ENCODE data around the gene FGD5. TPM values are rescaled to one million over a fixed set of nuclear protein-coding genes. Genes with fewer than 3 reads are reported as not detected.

FGD5 gene
- total and polyA plus RNA-seq, 9 of the 15 experiments (the other 6 are each of a cell fraction or from before 2014, with no cell fraction given) = 0.18 TPM; not detected in 8

- TF ChIP-seq HINFP (tag; conservative IDR thresholded peaks at IDR 0.05; ENCODE audit: low read depth) (no peak), ZNF431 (CRISPR knock-in tag; IDR thresholded peaks at IDR 0.05) (peak; percentile 84), ATF2 (CRISPR knock-in tag; IDR thresholded peaks at IDR 0.05) (no peak)
These were observed 86.4 kb downstream of the FGD5 start (continued) for GRCh38 chr3:14905055-14905657.

DNA sequence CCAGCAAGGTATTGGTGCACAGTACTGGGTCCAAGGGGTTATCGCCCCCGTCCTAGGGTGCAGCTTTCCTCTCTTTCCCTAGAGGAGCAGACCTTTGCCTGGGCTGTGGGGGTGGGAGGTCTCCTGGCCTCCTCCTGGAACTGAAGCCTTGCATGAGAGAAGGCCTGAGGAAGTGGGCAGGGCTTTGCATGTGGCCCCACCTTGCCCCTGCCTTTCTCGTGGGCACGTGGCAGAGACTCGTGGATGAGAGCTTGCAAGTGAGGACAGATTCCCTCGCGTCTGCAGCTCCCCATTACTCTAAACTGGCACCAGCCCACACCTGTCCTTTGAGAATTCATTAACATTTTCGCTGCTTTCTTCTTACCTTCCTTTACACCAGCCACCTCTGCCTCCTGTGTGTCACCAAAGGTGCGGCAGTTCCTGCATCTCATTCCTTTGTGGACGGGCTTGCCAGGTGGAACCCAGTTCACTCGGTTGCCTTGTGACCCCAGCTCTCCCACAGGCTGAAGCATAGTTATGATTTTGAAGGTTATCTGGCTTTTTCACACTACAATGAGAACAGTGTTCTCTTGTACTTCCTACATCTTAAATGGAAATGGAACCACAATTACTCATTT is 87.7 kb downstream of the FGD5 start:
- Histone ChIP-seq H3K9me3 (replicated peaks; ENCODE audit: control insufficient read depth, insufficient read depth, low read depth, low read length) (peaks cover 4% of the 10 kb centered on the region; the same call in 1 of the 2 replicates), H4K20me1 (replicated peaks; ENCODE audit: control insufficient read depth, insufficient read depth, low read length) (no peaks in the 10 kb centered on the region; the same call in 1 of the 2 replicates), H3K36me3 (ENCODE audit: control insufficient read depth, insufficient read depth, low read length) (no peaks in the 10 kb centered on the region), H3K4me3 (no peak overlapping the region), H3K27me3 (ENCODE audit: control insufficient read depth in 2 of 2, insufficient read depth in 2 of 2, low read length in 2 of 2) (peaks cover 10 to 49% of the 10 kb centered on the region in 2 experiments; a peak in 4 of 5 replicates), H3K79me2 (ENCODE audit: control insufficient read depth, insufficient read depth, low read length) (no peaks in the 10 kb centered on the region), H3K9me1 (ENCODE audit: control insufficient read depth, insufficient read depth, low read length) (no peaks in the 10 kb centered on the region), H2AFZ (ENCODE audit: low read depth, low read length) (no peak overlapping the region), H3K4me1 (replicated peaks in 1 of 2; ENCODE audit: control insufficient read depth in 2 of 2, insufficient read depth in 2 of 2, low read length in 2 of 2) (no peaks in the 10 kb centered on the region), H3K9ac (ENCODE audit: insufficient read depth in 1 of 2, low read depth in 2 of 2, low read length in 2 of 2) (no peak overlapping the region), H3K27ac (ENCODE audit: extremely low read depth, low read depth, low read length) (no peak overlapping the region), H3K4me2 (ENCODE audit: insufficient read depth, low read length) (no peak overlapping the region)
- DNase-seq (ENCODE audit: extremely low read depth in 1 of 4, low spot score in 3 of 4) (no peak), ATAC-seq (no peak), FAIRE-seq (no peak)
- no TSS peak for BruUV-seq (replicated peaks)
- 1% methylated on average over 11 of the region's 11 CpGs for WGBS (ENCODE audit: insufficient coverage, low coverage, missing lambda C conversion rate)
- CTCF ChIA-PET (ENCODE audit: low intra/inter-chr PET ratio) = no interaction called here
- intact Hi-C loops (cut with micrococcal nuclease) = no loop called here
- TF ChIP-seq HDAC3 (IDR thresholded peaks at IDR 0.05; ENCODE audit: borderline replicate concordance, partially characterized antibody) (no peak), ZBTB1 (CRISPR knock-in tag; IDR thresholded peaks at IDR 0.05; ENCODE audit: borderline replicate concordance, low read depth) (no peak), ZNF3 (CRISPR knock-in tag; IDR thresholded peaks at IDR 0.05) (no peak), ZNF507 (tag; conservative IDR thresholded peaks at IDR 0.05) (no peak), SNAPC5 (CRISPR knock-in tag; IDR thresholded peaks at IDR 0.05) (no peak), LARP7 (IDR thresholded peaks at IDR 0.05) (no peak)
- POLR2A ChIA-PET = no interaction called here
- in situ Hi-C loops (cut with MboI) = loop anchor here (25.0 kb wide), 2 partner anchors 394 to 1244 kb away; no protein-coding TSS in a partner anchor

All from K562 (cell line).